K562 (cell line): ENCODE results near the gene USP2. TPM values are rescaled to one million over a fixed set of nuclear protein-coding genes. Genes with fewer than 3 reads are reported as not detected.
A peak's percentile ranks its signal among the peaks of the same experiment; 100 is the strongest.

ENCODE experiments used
- ATAC-seq: fragments of 200-7000 bp; cut with Tn5 transposase; 3 replicates; pipeline ENCODE4 v1.9.1; 2020; ENCODE audit warnings: moderate library complexity
- BruUV-seq: library from RNA; stranded (reverse); fragments of 400-500 nt; replicated peaks from 2 replicates; lab custom pipeline; 2021; lab: Mats Ljungman, UMichigan
- CTCF ChIA-PET: fragments of 300-600 bp; formaldehyde crosslinking; extraction: SDS; loops from one replicate; lab custom pipeline; 2021; ENCODE audit warnings: low intra/inter-chr PET ratio; lab: Yijun Ruan, JAX
- POLR2A ChIA-PET: fragments of 300-600, 350-650 bp; sonication (Branson Sonifier 250); formaldehyde crosslinking; extraction: SDS; loops from one replicate; lab custom pipeline; 2021; ENCODE audit warnings: antibody characterized with exemption, inconsistent platforms; lab: Yijun Ruan, JAX
- DNase-seq, 4 experiments: peaks; one replicate each; pipeline versions ENCODE4 v3.0.0 to v3.0.0-alpha.2; 2011 to 2018; ENCODE audit warnings: low spot score in 3 of 4, mixed read lengths in 3 of 4; ENCODE audit errors: extremely low read depth in 1 of 4
- FAIRE-seq: peaks from 2 replicates; lab custom pipeline; 2011; peaks lifted over from hg19 to GRCh38; lab: Jason Lieb, UNC
- H2AFZ ChIP-seq: 2 replicates; pipeline ENCODE4 v1.6.0; 2011; ENCODE audit warnings: low read depth, low read length, control low read depth, inconsistent platforms
- H3K27ac ChIP-seq: fragments of 200-600 bp; 3 replicates; pipeline ENCODE4 v1.8.0; 2011; ENCODE audit warnings: low read depth, mild to moderate bottlenecking, control low read depth, inconsistent platforms, low read length, moderate library complexity, mixed read lengths; ENCODE audit errors: extremely low read depth
- H3K27me3 ChIP-seq, 2 experiments: fragments of 300-600 bp in 1 of 2; 2 replicates in 1 of 2; 3 replicates in 1 of 2; pipeline versions ENCODE4 v1.6.0 to v1.8.0; 2011; ENCODE audit warnings: inconsistent platforms in 2 of 2, low read length in 2 of 2, mild to moderate bottlenecking in 1 of 2, mixed read lengths in 1 of 2, moderate library complexity in 1 of 2; ENCODE audit not compliant: control insufficient read depth in 2 of 2, insufficient read depth in 2 of 2
- H3K36me3 ChIP-seq: fragments of 300-600 bp; 3 replicates; pipeline ENCODE4 v1.8.0; 2011; ENCODE audit warnings: mild to moderate bottlenecking, low read length, inconsistent platforms; ENCODE audit not compliant: control insufficient read depth, insufficient read depth
- H3K4me1 ChIP-seq, 2 experiments: fragments of 200-600 bp in 1 of 2; replicated peaks in 1 of 2; 2 replicates in 1 of 2; 3 replicates in 1 of 2; pipeline versions ENCODE4 v1.5.1 to v1.8.0; 2011; ENCODE audit warnings: inconsistent platforms in 2 of 2, low read length in 2 of 2, mild to moderate bottlenecking in 1 of 2, mixed read lengths in 1 of 2, moderate library complexity in 1 of 2; ENCODE audit not compliant: control insufficient read depth in 2 of 2, insufficient read depth in 2 of 2
- H3K4me2 ChIP-seq: 2 replicates; pipeline ENCODE4 v1.6.1; 2011; ENCODE audit warnings: low read length, control low read depth, inconsistent platforms, mixed read lengths; ENCODE audit not compliant: insufficient read depth
- H3K4me3 ChIP-seq: fragments of 200-600 bp; sonication (generic), shearing (Covaris generic); 2 replicates; pipeline ENCODE4 v1.5.1; 2016; ENCODE audit warnings: control low read depth, inconsistent platforms
- H3K79me2 ChIP-seq: fragments of 200-600 bp; 3 replicates; pipeline ENCODE4 v1.8.0; 2011; ENCODE audit warnings: low read length, inconsistent platforms; ENCODE audit not compliant: control insufficient read depth, insufficient read depth
- H3K9ac ChIP-seq, 2 experiments: 2 replicates each; pipeline versions ENCODE4 v1.6.0 to v1.6.1; 2011; ENCODE audit warnings: low read depth in 2 of 2, low read length in 2 of 2, control low read depth in 1 of 2, inconsistent platforms in 1 of 2, mild to moderate bottlenecking in 1 of 2, mixed read lengths in 1 of 2; ENCODE audit not compliant: insufficient read depth in 1 of 2
- H3K9me1 ChIP-seq: one replicate; pipeline ENCODE4 v1.6.0; 2011; ENCODE audit warnings: inconsistent platforms, mild to moderate bottlenecking, low read length, moderate library complexity; ENCODE audit not compliant: control insufficient read depth, insufficient read depth
- H3K9me3 ChIP-seq: replicated peaks from 2 replicates; pipeline ENCODE4 v1.5.1; 2011; ENCODE audit warnings: low read depth, low read length, inconsistent platforms; ENCODE audit not compliant: control insufficient read depth, insufficient read depth
- H4K20me1 ChIP-seq: replicated peaks from 2 replicates; pipeline ENCODE4 v1.6.1; 2011; ENCODE audit warnings: low read length, inconsistent platforms, mixed read lengths; ENCODE audit not compliant: control insufficient read depth, insufficient read depth
- CBX3 ChIP-seq, 2 experiments: IDR thresholded peaks; 1 replicate in 1 of 2; 2 replicates in 1 of 2; pipeline ENCODE4 v1.6.1; 2012; ENCODE audit warnings: inconsistent platforms in 2 of 2, low read length in 2 of 2, borderline replicate concordance in 1 of 2, control low read depth in 1 of 2
- MTA3 ChIP-seq: fragments of 450-650 bp; formaldehyde crosslinking; IDR thresholded peaks from 2 replicates; pipeline ENCODE4 v1.6.1; 2017; ENCODE audit warnings: mild to moderate bottlenecking, borderline replicate concordance
- NCOA4 ChIP-seq: fragments of 450-650 bp; IDR thresholded peaks from 2 replicates; pipeline ENCODE4 v1.6.1; 2018; ENCODE audit warnings: mild to moderate bottlenecking; ENCODE audit not compliant: partially characterized antibody
- RFX7 ChIP-seq: fragments of 250-450 bp; sonication (Bioruptor Pico); IDR thresholded peaks from 2 replicates; pipeline ENCODE4 v1.5.1; 2021; ENCODE audit warnings: mild to moderate bottlenecking
- TCF3 ChIP-seq: sonication (generic); formaldehyde crosslinking; IDR thresholded peaks from 2 replicates; pipeline ENCODE4 v1.4.0; 2020; ENCODE audit warnings: mild to moderate bottlenecking, missing genetic modification reagents
- ZBED1 ChIP-seq: IDR thresholded peaks from 2 replicates; pipeline ENCODE4 v1.6.1; 2014
- ZNF174 ChIP-seq: fragments of 250-450 bp; sonication (Bioruptor Pico); IDR thresholded peaks from 2 replicates; pipeline ENCODE4 v1.4.0; 2020; ENCODE audit warnings: mild to moderate bottlenecking
- WGBS: fragments of 100-300 bp; shearing (Covaris generic); methylation state at CpG from one replicate; pipeline ENCODE4 v1.1.6; 2016; ENCODE audit warnings: low coverage, mixed read lengths; ENCODE audit not compliant: insufficient coverage; ENCODE audit errors: missing lambda C conversion rate; 5-methylcytosine and 5-hydroxymethylcytosine counted together
- in situ Hi-C: fragments of 300-500 bp; cut with MboI; formaldehyde crosslinking; loops from 4 replicates; pipeline ENCODE4 v1.15.0; 2018; ENCODE audit warnings: inconsistent platforms, mixed read lengths
- intact Hi-C: fragments of 100-400 bp; cut with micrococcal nuclease; formaldehyde crosslinking; loops from 2 replicates; pipeline ENCODE4 v1.14.2; 2022
- polyA plus RNA-seq, 8 experiments: library from polyadenylated mRNA; depleted of rRNA in 4 of 8; stranded (reverse) in 5 of 8; unstranded in 3 of 8; fragments of >200 nt; fragmentation: Nextera tagmentation in 2 of 8; fragmentation: Illumina TruSeq in 1 of 8; extraction: Ambion mirVana in 2 of 8; extraction: Trizol in 1 of 8; gene quantifications; 2 replicates each; pipeline versions ENCODE4 v1.2.1 to v1.2.3, GENCODE V29; 2011 to 2014; ENCODE audit warnings: inconsistent platforms in 1 of 8, missing spikeins in 1 of 8
- total RNA-seq, 7 experiments: library from RNA; depleted of rRNA in 6 of 7; stranded (reverse); fragments of >200 nt in 6 of 7; fragmentation: Illumina TruSeq in 2 of 7; extraction: Trizol in 2 of 7; gene quantifications; 2 replicates each; pipeline versions ENCODE4 v1.2.1 to v1.2.3, GENCODE V29; 2011 to 2021; ENCODE audit warnings: low replicate concordance in 1 of 7
- TF ChIP-seq, protein P1 (sequence below): fragments of 450-650 bp; formaldehyde crosslinking; IDR thresholded peaks from 2 replicates; pipeline ENCODE4 v1.4.0; 2022; ENCODE audit warnings: missing genetic modification characterization
- TF ChIP-seq, protein P2 (sequence below): IDR thresholded peaks from 2 replicates; pipeline ENCODE4 v1.6.1; 2014; ENCODE audit warnings: antibody characterized with exemption

The USP2 gene
- total and polyA plus RNA-seq, 9 of the 15 experiments (the other 6 are each of a cell fraction or from before 2014, with no cell fraction given), result 2.8 to 16.9 (median 3.9) TPM

DNA sequence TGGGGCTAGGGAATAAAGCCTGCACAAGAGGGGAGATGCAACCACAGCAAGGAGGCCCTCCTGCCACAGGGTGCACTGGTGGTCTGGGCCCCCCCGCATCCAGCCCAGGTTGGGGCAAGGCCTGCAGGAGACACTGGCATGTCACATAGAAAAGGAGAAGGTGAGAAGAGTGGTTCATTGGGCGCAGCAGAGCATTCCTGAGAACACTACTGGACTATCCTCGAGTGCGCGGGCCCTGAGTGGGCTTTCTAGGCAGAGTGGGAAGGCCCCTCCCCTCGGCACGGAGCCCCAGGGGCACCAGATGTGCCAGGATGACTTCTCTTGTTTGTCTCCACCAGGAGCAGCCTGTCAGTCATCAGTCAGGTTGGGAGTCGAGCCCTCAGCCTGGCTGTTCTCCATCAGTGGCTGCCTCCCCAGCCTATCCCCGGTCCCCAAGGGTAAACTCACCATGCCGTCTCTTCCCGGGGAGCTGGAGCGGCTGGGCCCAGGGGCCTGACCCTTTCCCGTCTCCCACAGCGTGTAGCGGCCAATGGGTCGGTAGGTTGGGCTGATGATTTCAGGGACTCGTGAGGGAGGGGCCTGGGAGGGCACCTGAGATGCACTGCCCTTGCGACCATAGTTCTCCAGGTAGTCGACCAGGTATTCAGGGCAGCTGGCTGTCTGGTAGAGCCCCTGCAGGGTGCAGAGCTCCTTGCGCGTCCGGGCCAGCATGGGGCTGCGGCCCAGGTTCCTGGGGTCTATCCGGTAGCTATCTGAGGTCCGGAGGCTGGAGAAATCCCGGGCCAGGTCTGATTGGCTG, 9.0 kb downstream of the USP2 start:
- H3K9me3 ChIP-seq, result no peaks in the 10 kb centered on the region
- H3K9me1 ChIP-seq, result no peaks in the 10 kb centered on the region
- ATAC-seq (no peak), DNase-seq (no peak)
- no peak overlapping the region for H2AFZ ChIP-seq
- H3K4me3 ChIP-seq, result no peak overlapping the region
- H3K4me1 ChIP-seq, result peaks cover 64 to 77% of the 10 kb centered on the region in 2 experiments
- in situ Hi-C loops, result no loop called here
- H3K4me2 ChIP-seq, result no peak overlapping the region
- H3K79me2 ChIP-seq, result peaks cover 7% of the 10 kb centered on the region; the same call in 1 of the 3 replicates
- H4K20me1 ChIP-seq, result peaks cover 5% of the 10 kb centered on the region; the same call in 1 of the 2 replicates
- no TSS peak for BruUV-seq
- WGBS, result 92% methylated on average over 22 of the region's 26 CpGs
- POLR2A ChIA-PET, result interaction anchor here (0.5 to 1.4 kb wide), 4 partner anchors 11 to 1858 kb away, joined by 3 to 4 read pairs (median 3); no protein-coding TSS in a partner anchor
- 0 out of 4 replicates have a peak overlapping the region, but pooled peaks of 1 of the 2 experiments have one; percentile 11 for H3K9ac ChIP-seq
- H3K27ac ChIP-seq, result no peak overlapping the region
- TF ChIP-seq ZBED1, result no peak
- TF ChIP-seq, protein P1, sequence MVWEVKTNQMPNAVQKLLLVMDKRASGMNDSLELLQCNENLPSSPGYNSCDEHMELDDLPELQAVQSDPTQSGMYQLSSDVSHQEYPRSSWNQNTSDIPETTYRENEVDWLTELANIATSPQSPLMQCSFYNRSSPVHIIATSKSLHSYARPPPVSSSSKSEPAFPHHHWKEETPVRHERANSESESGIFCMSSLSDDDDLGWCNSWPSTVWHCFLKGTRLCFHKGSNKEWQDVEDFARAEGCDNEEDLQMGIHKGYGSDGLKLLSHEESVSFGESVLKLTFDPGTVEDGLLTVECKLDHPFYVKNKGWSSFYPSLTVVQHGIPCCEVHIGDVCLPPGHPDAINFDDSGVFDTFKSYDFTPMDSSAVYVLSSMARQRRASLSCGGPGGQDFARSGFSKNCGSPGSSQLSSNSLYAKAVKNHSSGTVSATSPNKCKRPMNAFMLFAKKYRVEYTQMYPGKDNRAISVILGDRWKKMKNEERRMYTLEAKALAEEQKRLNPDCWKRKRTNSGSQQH (CRISPR knock-in tag), result no peak
- TF ChIP-seq RFX7, result no peak
- no peak for TF ChIP-seq MTA3
- TF ChIP-seq, protein P2, sequence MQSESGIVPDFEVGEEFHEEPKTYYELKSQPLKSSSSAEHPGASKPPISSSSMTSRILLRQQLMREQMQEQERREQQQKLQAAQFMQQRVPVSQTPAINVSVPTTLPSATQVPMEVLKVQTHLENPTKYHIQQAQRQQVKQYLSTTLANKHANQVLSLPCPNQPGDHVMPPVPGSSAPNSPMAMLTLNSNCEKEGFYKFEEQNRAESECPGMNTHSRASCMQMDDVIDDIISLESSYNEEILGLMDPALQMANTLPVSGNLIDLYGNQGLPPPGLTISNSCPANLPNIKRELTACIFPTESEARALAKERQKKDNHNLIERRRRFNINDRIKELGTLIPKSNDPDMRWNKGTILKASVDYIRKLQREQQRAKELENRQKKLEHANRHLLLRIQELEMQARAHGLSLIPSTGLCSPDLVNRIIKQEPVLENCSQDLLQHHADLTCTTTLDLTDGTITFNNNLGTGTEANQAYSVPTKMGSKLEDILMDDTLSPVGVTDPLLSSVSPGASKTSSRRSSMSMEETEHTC, result no peak
- TF ChIP-seq NCOA4, result no peak
- TF ChIP-seq TCF3 (CRISPR knock-in tag), result no peak
- no peak for TF ChIP-seq ZNF174
- TF ChIP-seq CBX3 (IDR thresholded peaks at IDR 0.05; ENCODE audit: borderline replicate concordance in 1 of 2, low read length in 2 of 2), result no peak
- TF ChIP-seq, all 486 proteins: peak for 0
- CTCF ChIA-PET, result interaction anchor here (0.5 to 5.9 kb wide), 2 partner anchors 16 to 103 kb away, joined by 3 to 41 read pairs; no protein-coding TSS in a partner anchor
- intact Hi-C loops, result loop anchor here (5.0 kb wide), 1 partner anchor 35 kb away; no protein-coding TSS in a partner anchor
- H3K36me3 ChIP-seq, result peaks cover 27% of the 10 kb centered on the region; the same call in 1 of the 3 replicates
- FAIRE-seq, result no peak
- H3K27me3 ChIP-seq, result no peaks in the 10 kb centered on the region
